Measurements from ENCODE around the gene VSTM1.

VSTM1 gene

GRCh38 chr19:54106716-54107115 is 43.0 kb upstream of the VSTM1 start:
- TF ChIP-seq TEAD4 (IDR thresholded peaks at IDR 0.05) (no peak), REST (IDR thresholded peaks at IDR 0.05; ENCODE audit: low read depth) (no peak), YY1 (IDR thresholded peaks at IDR 0.05; ENCODE audit: low read depth) (no peak), RAD21 (IDR thresholded peaks at IDR 0.05; ENCODE audit: low read depth) (no peak), EP300 (IDR thresholded peaks at IDR 0.05; ENCODE audit: borderline replicate concordance) (no peak), TCF12 (IDR thresholded peaks at IDR 0.05; ENCODE audit: low read depth) (no peak), MAX (IDR thresholded peaks at IDR 0.05) (no peak), EGR1 (IDR thresholded peaks at IDR 0.05) (no peak), CREB1 (IDR thresholded peaks at IDR 0.05; ENCODE audit: low read depth) (no peak), TAF1 (IDR thresholded peaks at IDR 0.05; ENCODE audit: low read depth) (no peak), NFIC (IDR thresholded peaks at IDR 0.05) (no peak), FOXM1 (IDR thresholded peaks at IDR 0.05; ENCODE audit: borderline replicate concordance, low read depth) (no peak), CEBPB (IDR thresholded peaks at IDR 0.05) (no peak)

GRCh38 chr19:54105796-54106195 is 42.1 kb upstream of the VSTM1 start:
- TF ChIP-seq TAF1 (IDR thresholded peaks at IDR 0.05; ENCODE audit: low read depth) (no peak), YY1 (IDR thresholded peaks at IDR 0.05; ENCODE audit: low read depth) (no peak), TEAD4 (IDR thresholded peaks at IDR 0.05) (no peak), TCF12 (IDR thresholded peaks at IDR 0.05; ENCODE audit: low read depth) (no peak), CREB1 (IDR thresholded peaks at IDR 0.05; ENCODE audit: low read depth) (no peak), EGR1 (IDR thresholded peaks at IDR 0.05) (no peak), MAX (IDR thresholded peaks at IDR 0.05) (no peak), NFIC (IDR thresholded peaks at IDR 0.05) (no peak), CEBPB (IDR thresholded peaks at IDR 0.05) (no peak), FOXM1 (IDR thresholded peaks at IDR 0.05; ENCODE audit: borderline replicate concordance, low read depth) (no peak), RAD21 (IDR thresholded peaks at IDR 0.05; ENCODE audit: low read depth) (no peak), EP300 (IDR thresholded peaks at IDR 0.05; ENCODE audit: borderline replicate concordance) (no peak)

- TF ChIP-seq MAX (IDR thresholded peaks at IDR 0.05), result no peak
- no peak for TF ChIP-seq REST (IDR thresholded peaks at IDR 0.05; ENCODE audit: low read depth)
- no peak for TF ChIP-seq NFIC (IDR thresholded peaks at IDR 0.05)
- TF ChIP-seq ZBTB7A (IDR thresholded peaks at IDR 0.05; ENCODE audit: low read depth), result no peak
- no peak for TF ChIP-seq EGR1 (IDR thresholded peaks at IDR 0.05)
- TF ChIP-seq CREB1 (IDR thresholded peaks at IDR 0.05; ENCODE audit: low read depth), result no peak
- TF ChIP-seq TEAD4 (IDR thresholded peaks at IDR 0.05), result no peak
- no peak for TF ChIP-seq YY1 (IDR thresholded peaks at IDR 0.05; ENCODE audit: low read depth)
- TF ChIP-seq USF1 (IDR thresholded peaks at IDR 0.05), result no peak
- TF ChIP-seq EP300 (IDR thresholded peaks at IDR 0.05; ENCODE audit: borderline replicate concordance), result no peak
- no peak for TF ChIP-seq TCF12 (IDR thresholded peaks at IDR 0.05; ENCODE audit: low read depth)
- TF ChIP-seq RAD21 (IDR thresholded peaks at IDR 0.05; ENCODE audit: low read depth), result no peak
- TF ChIP-seq FOXM1 (IDR thresholded peaks at IDR 0.05; ENCODE audit: borderline replicate concordance, low read depth), result no peak
- no peak for TF ChIP-seq TAF1 (IDR thresholded peaks at IDR 0.05; ENCODE audit: low read depth)
- TF ChIP-seq CEBPB (IDR thresholded peaks at IDR 0.05), result no peak
These were observed 41.5 kb upstream of the VSTM1 start for GRCh38 chr19:54104998-54105715.

- TF ChIP-seq NFIC (IDR thresholded peaks at IDR 0.05) (no peak), TAF1 (IDR thresholded peaks at IDR 0.05; ENCODE audit: low read depth) (peak; percentile 96), YY1 (IDR thresholded peaks at IDR 0.05; ENCODE audit: low read depth) (peak; percentile 98)
These were observed 38.9 kb upstream of the VSTM1 start, which contains the start of gene NDUFA3 for GRCh38 chr19:54102421-54103169. Gene NDUFA3, plus strand, starts transcription at chr19:54102855. Its CDS starts 24 bp downstream, at chr19:54102879.

GRCh38 chr19:54100561-54100960 is 36.9 kb upstream of the VSTM1 start, which contains the start of gene OSCAR:
Gene OSCAR, minus strand, starts transcription at chr19:54100803. Its CDS starts 11 bp downstream, at chr19:54100792.
- TF ChIP-seq NFIC (IDR thresholded peaks at IDR 0.05) (no peak), CREB1 (IDR thresholded peaks at IDR 0.05; ENCODE audit: low read depth) (no peak), EP300 (IDR thresholded peaks at IDR 0.05; ENCODE audit: borderline replicate concordance) (no peak), MAX (IDR thresholded peaks at IDR 0.05) (no peak), REST (IDR thresholded peaks at IDR 0.05; ENCODE audit: low read depth) (no peak), YY1 (IDR thresholded peaks at IDR 0.05; ENCODE audit: low read depth) (no peak), ZBTB7A (IDR thresholded peaks at IDR 0.05; ENCODE audit: low read depth) (no peak), RAD21 (IDR thresholded peaks at IDR 0.05; ENCODE audit: low read depth) (no peak), FOXM1 (IDR thresholded peaks at IDR 0.05; ENCODE audit: borderline replicate concordance, low read depth) (no peak), EGR1 (IDR thresholded peaks at IDR 0.05) (no peak), TCF12 (IDR thresholded peaks at IDR 0.05; ENCODE audit: low read depth) (no peak), TEAD4 (IDR thresholded peaks at IDR 0.05) (no peak), USF1 (IDR thresholded peaks at IDR 0.05) (no peak), TAF1 (IDR thresholded peaks at IDR 0.05; ENCODE audit: low read depth) (no peak), CEBPB (IDR thresholded peaks at IDR 0.05) (no peak)

Data from Ishikawa (cell line).